Measurements from ENCODE around the gene TUBGCP4.
A peak's percentile ranks its signal among the peaks of the same experiment; 100 is the strongest.
"Not testable (repeated sequence)": the region's sequence is repeated elsewhere in the genome, so short reads cannot be mapped to it uniquely, and the experiment has no call there.

Gene TUBGCP4

GRCh38 chr15:43370975-43371974 is at the start of gene TUBGCP4, which contains the start of gene ZSCAN29:
TSS of gene TUBGCP4 (plus strand) at chr15:43371101. CDS start at chr15:43371355, 254 bp downstream.
TSS of gene ZSCAN29 (minus strand) at chr15:43371043. CDS start at chr15:43369913, 1,130 bp downstream.
- peak; percentile 85 for DNase-seq (ENCODE audit: low spot score)

- peak; percentile 42 for DNase-seq (ENCODE audit: low spot score)
Observed at GRCh38 chr15:43325039-43325684, 45.7 kb upstream of the TUBGCP4 start.

GRCh38 chr15:43329217-43329959 is 41.5 kb upstream of the TUBGCP4 start:
- DNase-seq (ENCODE audit: low spot score): no peak

GRCh38 chr15:43329960-43330779 is 40.7 kb upstream of the TUBGCP4 start, which contains the start of gene LCMT2:
TSS of gene LCMT2 (minus strand) at chr15:43330573. CDS start at chr15:43330489, 84 bp downstream.
- peak; percentile 92 for DNase-seq (ENCODE audit: low spot score)

GRCh38 chr15:43330780-43331087 is 40.2 kb upstream of the TUBGCP4 start:
- no peak for DNase-seq (ENCODE audit: low spot score)

- no peak for DNase-seq (ENCODE audit: low spot score)
Observed at GRCh38 chr15:43346305-43346704, 24.6 kb upstream of the TUBGCP4 start.

- DNase-seq (ENCODE audit: low spot score): no peak
Observed at GRCh38 chr15:43347114-43347513, 23.8 kb upstream of the TUBGCP4 start.

- no peak for DNase-seq (ENCODE audit: low spot score)
Observed at GRCh38 chr15:43352693-43353382, 18.1 kb upstream of the TUBGCP4 start.

- no peak for DNase-seq (ENCODE audit: low spot score)
Observed at GRCh38 chr15:43360821-43361220, 10.1 kb upstream of the TUBGCP4 start.

- no peak for DNase-seq (ENCODE audit: low spot score)
Observed at GRCh38 chr15:43361313-43361903, 9.5 kb upstream of the TUBGCP4 start.

GRCh38 chr15:43370310-43370974 is 459 bp upstream of the TUBGCP4 start:
- no peak for DNase-seq (ENCODE audit: low spot score)

- DNase-seq (ENCODE audit: low spot score): peak; percentile 39
Observed at GRCh38 chr15:43376017-43376705, 5.3 kb downstream of the TUBGCP4 start.

GRCh38 chr15:43378601-43379000 is 7.7 kb downstream of the TUBGCP4 start:
- DNase-seq (ENCODE audit: low spot score): no peak

- DNase-seq (ENCODE audit: low spot score): no peak
Observed at GRCh38 chr15:43382310-43382709, 11.4 kb downstream of the TUBGCP4 start.

GRCh38 chr15:43383070-43383469 is 12.2 kb downstream of the TUBGCP4 start:
- DNase-seq (ENCODE audit: low spot score): no peak

GRCh38 chr15:43390723-43391122 is 19.8 kb downstream of the TUBGCP4 start:
- DNase-seq (ENCODE audit: low spot score): no peak

- DNase-seq (ENCODE audit: low spot score): not testable (repeated sequence)
Observed at GRCh38 chr15:43393592-43393991, 22.7 kb downstream of the TUBGCP4 start.

GRCh38 chr15:43402255-43402654 is 31.4 kb downstream of the TUBGCP4 start:
- DNase-seq (ENCODE audit: low spot score): no peak

- DNase-seq (ENCODE audit: low spot score): no peak
Observed at GRCh38 chr15:43403616-43404015, 32.7 kb downstream of the TUBGCP4 start.
